ENCODE data around the gene SDC3.
A peak's percentile ranks its signal among the peaks of the same experiment; 100 is the strongest.

SDC3 gene

DNA sequence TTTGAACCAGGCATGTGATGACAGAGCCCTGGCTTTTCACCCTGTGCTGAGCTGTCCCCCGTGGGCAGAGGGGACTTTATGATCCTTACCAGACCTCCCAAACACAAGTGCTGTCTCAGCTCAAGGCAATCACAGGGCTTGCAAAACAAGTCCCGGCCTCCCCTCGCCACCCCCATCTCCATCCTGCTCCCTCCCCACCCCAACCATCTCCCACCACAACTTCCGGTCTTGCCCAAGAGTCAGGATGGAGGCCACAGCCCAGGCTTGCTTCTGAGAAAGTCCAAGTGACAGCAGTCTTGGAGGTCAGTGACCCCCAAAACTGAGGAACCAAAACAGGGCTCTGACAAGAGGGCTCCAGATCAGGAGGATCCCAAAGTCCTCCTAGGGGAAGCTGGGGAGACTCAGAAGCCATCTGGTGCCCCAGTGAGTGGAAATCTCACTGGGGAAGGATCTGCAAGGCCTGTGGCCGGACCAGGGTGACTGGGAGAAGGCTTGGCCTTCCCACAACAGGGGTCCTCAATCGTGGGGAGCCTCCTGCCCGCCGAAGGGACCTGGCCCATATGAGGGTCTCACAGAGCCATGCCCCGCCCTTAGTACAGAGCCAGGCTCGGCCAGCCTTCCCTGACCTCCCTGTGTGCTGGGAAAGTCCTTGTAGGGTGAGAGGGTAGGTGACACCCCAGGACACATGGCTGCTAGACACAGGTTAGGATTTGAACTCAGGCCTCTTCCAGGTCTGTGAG, 4.5 kb upstream of the SDC3 start:
- no peak overlapping the region for H3K27ac ChIP-seq (ENCODE audit: low read length)

DNA sequence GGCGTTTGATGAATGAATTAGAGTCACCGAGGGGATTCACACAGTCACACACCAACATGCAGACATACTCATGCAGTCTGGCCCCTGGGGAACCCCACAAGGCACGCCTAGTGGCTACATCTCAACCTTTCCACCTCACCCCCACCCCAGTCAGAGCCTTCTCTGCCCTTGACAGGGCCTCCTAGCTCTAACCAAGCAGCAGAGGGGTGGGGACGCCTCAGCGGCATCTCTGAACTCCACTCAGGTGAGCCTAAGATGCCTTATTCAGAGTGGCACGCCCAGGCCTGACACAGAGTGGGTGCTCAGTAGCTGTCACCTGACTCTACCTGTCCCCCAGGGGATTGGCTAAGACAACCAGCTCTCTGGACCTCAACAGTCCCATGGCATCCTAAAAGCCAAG, 3.7 kb upstream of the SDC3 start:
- H3K4me3 ChIP-seq (ENCODE audit: low read length in 2 of 2): no peak overlapping the region
- H3K4me1 ChIP-seq (ENCODE audit: control insufficient read depth, insufficient read depth, low read length): peaks cover 19% of the 10 kb centered on the region
- no peak overlapping the region for H3K27ac ChIP-seq (ENCODE audit: low read length)
- no peaks in the 10 kb centered on the region for H3K9me3 ChIP-seq (ENCODE audit: control insufficient read depth in 2 of 2, low read length in 2 of 2)
- no peak overlapping the region for H3K9ac ChIP-seq (ENCODE audit: low read length in 2 of 2)
- no peaks in the 10 kb centered on the region for H3K36me3 ChIP-seq (ENCODE audit: control insufficient read depth in 2 of 2, insufficient read depth in 2 of 2, low read length in 2 of 2)
- no peaks in the 10 kb centered on the region for H3K27me3 ChIP-seq (ENCODE audit: control insufficient read depth in 1 of 2, insufficient read depth in 2 of 2, low read length in 2 of 2)

More for the DNA sequence above, 4.5 kb upstream of the SDC3 start:
- Histone ChIP-seq H3K4me3 (ENCODE audit: low read length in 2 of 2) (no peak overlapping the region), H3K36me3 (ENCODE audit: control insufficient read depth in 2 of 2, insufficient read depth in 2 of 2, low read length in 2 of 2) (no peaks in the 10 kb centered on the region), H3K4me1 (ENCODE audit: control insufficient read depth, insufficient read depth, low read length) (peaks cover 12% of the 10 kb centered on the region), H3K9me3 (ENCODE audit: control insufficient read depth in 2 of 2, low read length in 2 of 2) (no peaks in the 10 kb centered on the region), H3K27me3 (ENCODE audit: control insufficient read depth in 1 of 2, insufficient read depth in 2 of 2, low read length in 2 of 2) (no peaks in the 10 kb centered on the region), H3K9ac (ENCODE audit: low read length in 2 of 2) (no peak overlapping the region)

DNA sequence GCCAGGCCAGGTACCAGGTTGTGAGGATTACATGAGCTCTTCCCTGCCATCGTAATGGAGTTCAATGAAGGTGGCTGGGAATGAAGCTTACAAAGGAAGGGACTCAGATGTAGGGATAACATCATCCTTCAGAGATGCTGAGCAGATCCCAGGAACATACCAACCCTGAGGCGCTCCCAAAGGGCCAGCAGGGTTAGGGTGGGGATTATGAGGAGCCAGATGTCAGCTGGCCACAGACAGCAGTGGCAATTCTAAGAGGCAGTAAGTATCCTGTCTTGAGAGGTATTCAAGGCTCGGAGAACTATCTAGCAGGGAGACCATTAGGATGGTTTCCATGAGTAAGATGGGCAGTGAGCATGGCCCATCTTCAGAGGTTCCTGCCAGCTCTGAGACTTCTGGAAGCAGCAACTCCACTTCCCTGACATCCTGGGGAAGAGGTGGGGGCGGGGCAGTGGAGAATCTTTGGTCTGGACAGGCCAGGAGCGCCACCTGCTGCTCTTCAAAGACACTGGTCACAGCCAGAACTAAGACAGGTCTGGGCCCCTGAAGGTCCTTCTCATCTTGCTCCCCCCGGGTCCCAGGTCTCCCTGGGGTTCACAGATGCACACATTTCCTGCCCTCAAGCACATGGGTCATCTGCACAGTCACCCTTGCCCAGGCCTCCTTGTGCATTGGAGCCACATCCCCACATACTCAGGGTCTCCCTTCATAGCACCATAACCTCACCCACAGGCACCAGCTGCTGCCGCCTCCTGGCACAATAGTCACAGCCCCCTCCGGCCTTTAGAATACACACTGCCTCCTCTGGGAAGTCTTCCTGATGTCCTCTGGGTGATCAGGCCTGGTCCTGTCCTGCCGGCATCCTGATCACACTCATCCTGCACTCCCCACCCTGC, 2.7 kb upstream of the SDC3 start:
- Histone ChIP-seq H3K27me3 (ENCODE audit: control insufficient read depth in 1 of 2, insufficient read depth in 2 of 2, low read length in 2 of 2) (no peaks in the 10 kb centered on the region), H3K4me1 (ENCODE audit: control insufficient read depth, insufficient read depth, low read length) (peaks cover 27% of the 10 kb centered on the region), H3K4me3 (ENCODE audit: low read length in 2 of 2) (no peak overlapping the region), H3K9ac (ENCODE audit: low read length in 2 of 2) (no peak overlapping the region), H3K9me3 (ENCODE audit: control insufficient read depth in 2 of 2, low read length in 2 of 2) (no peaks in the 10 kb centered on the region), H3K27ac (ENCODE audit: low read length) (no peak overlapping the region), H3K36me3 (ENCODE audit: control insufficient read depth in 2 of 2, insufficient read depth in 2 of 2, low read length in 2 of 2) (no peaks in the 10 kb centered on the region)

DNA sequence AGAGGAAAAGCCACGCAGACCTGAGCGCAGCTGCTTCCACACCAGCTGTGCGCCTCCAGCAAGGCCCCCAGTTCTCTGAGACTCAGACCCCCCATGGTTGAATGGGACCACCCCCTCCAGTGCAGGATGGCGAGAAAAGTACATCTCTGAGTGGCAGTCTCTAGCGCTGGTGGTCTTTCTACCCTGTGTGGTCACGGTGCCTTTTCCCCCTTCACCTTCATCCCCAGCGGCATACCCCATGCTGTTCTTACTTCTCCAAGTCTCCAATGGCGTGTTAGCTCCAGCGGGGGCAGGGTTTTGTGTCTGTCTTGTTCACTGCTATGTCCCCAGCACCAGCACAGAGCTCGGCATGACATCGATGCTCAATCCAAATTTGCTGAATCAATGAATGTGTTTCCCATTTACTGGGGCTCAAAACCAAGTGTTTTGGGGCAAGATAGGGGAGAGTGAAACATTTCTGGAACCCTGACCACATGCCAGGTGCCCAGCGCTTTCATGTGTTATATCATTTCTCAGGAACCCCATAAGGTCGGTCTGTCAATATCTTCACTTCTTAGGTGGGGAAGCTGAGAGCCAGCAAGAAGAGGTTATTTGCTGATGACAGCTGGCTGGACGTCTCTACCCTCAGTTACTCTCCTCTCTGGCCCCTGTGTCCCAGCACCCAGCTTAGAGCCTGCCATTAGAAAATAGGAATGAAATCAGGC, 959 bp upstream of the SDC3 start:
- Histone ChIP-seq H3K9ac (ENCODE audit: low read length in 2 of 2) (peak overlapping the region; percentile 50 to 68), H3K4me3 (ENCODE audit: low read length in 2 of 2) (peak overlapping the region; percentile 59 to 71), H3K27me3 (ENCODE audit: control insufficient read depth in 1 of 2, insufficient read depth in 2 of 2, low read length in 2 of 2) (no peaks in the 10 kb centered on the region), H3K4me1 (ENCODE audit: control insufficient read depth, insufficient read depth, low read length) (peaks cover 43% of the 10 kb centered on the region), H3K36me3 (ENCODE audit: control insufficient read depth in 2 of 2, insufficient read depth in 2 of 2, low read length in 2 of 2) (no peaks in the 10 kb centered on the region), H3K27ac (ENCODE audit: low read length) (peak overlapping the region; percentile 74), H3K9me3 (ENCODE audit: control insufficient read depth in 2 of 2, low read length in 2 of 2) (no peaks in the 10 kb centered on the region)

DNA sequence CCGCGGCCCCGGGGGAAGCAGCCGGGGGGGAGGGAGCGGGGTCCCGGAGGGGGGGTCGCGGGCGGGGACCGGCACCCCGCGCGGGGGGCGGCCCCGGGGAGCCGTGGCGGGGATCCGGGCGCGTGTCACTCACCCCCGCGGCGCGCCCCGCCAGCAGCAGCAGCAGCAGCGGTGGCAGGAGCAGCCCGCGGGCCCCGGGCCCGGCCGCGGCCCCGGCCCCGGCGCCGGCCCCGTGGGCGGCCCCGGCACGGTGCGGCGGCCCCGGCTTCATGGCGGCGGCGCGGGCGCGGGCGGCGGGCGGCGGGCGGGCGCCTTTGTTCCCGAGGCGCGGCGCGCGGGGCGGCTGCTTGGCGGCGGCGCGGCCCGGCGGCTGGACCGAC, 252 bp downstream of the SDC3 start:
- Histone ChIP-seq H3K9me3 (ENCODE audit: control insufficient read depth in 2 of 2, low read length in 2 of 2) (no peaks in the 10 kb centered on the region), H3K27ac (ENCODE audit: low read length) (no peak overlapping the region), H3K27me3 (ENCODE audit: control insufficient read depth in 1 of 2, insufficient read depth in 2 of 2, low read length in 2 of 2) (no peaks in the 10 kb centered on the region), H3K4me3 (ENCODE audit: low read length in 2 of 2) (peak overlapping the region in 1 of 2 donors; percentile 86), H3K9ac (ENCODE audit: low read length in 2 of 2) (no peak overlapping the region), H3K36me3 (ENCODE audit: control insufficient read depth in 2 of 2, insufficient read depth in 2 of 2, low read length in 2 of 2) (no peaks in the 10 kb centered on the region), H3K4me1 (ENCODE audit: control insufficient read depth, insufficient read depth, low read length) (peaks cover 53% of the 10 kb centered on the region)

DNA sequence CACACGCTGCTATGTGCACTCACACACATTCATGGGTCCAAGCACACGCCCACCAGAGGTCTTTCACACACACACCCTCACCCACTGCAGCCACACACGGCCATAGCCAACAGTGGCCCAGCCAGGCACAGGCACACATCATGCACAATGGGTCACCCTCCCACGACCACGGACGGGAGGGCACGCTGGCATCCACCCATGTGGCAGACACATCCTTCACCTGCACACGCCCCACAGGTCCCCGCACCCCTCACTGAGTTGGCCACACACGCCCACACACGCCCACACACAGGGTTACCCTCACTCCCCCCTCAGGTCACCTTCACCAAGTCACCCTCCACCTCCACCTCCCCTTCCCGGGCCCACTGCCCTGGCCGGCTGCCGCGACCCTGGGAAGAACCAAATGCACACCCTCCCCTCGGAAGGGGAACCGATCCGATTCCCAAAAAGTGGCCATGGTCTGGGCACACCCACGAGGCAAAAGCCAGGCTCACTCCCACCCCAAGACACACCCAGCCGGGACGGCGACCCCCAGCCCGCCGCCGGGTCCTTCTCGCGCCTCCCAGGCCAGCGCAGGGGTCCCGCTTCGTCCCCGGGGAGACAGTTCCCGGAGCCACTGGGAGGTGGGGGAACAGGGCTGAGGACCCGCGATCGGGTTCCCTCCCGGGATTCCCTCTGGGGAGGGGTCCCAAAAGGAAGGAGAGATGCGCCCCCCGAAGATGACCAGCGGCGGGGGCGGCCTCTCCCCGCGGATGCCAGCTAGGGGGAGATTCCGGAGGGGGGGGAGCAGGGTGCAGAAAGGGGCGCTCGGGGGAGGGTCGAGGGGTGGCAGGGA, 860 bp downstream of the SDC3 start:
- peak overlapping the region; percentile 69 to 86 for H3K4me3 ChIP-seq (ENCODE audit: low read length in 2 of 2)
- H3K36me3 ChIP-seq (ENCODE audit: control insufficient read depth in 2 of 2, insufficient read depth in 2 of 2, low read length in 2 of 2): no peaks in the 10 kb centered on the region
- no peaks in the 10 kb centered on the region for H3K9me3 ChIP-seq (ENCODE audit: control insufficient read depth in 2 of 2, low read length in 2 of 2)
- H3K27ac ChIP-seq (ENCODE audit: low read length): peak overlapping the region; percentile 64
- peaks cover 59% of the 10 kb centered on the region for H3K4me1 ChIP-seq (ENCODE audit: control insufficient read depth, insufficient read depth, low read length)
- H3K27me3 ChIP-seq (ENCODE audit: control insufficient read depth in 1 of 2, insufficient read depth in 2 of 2, low read length in 2 of 2): no peaks in the 10 kb centered on the region
- peak overlapping the region; percentile 77 to 79 for H3K9ac ChIP-seq (ENCODE audit: low read length in 2 of 2)

DNA sequence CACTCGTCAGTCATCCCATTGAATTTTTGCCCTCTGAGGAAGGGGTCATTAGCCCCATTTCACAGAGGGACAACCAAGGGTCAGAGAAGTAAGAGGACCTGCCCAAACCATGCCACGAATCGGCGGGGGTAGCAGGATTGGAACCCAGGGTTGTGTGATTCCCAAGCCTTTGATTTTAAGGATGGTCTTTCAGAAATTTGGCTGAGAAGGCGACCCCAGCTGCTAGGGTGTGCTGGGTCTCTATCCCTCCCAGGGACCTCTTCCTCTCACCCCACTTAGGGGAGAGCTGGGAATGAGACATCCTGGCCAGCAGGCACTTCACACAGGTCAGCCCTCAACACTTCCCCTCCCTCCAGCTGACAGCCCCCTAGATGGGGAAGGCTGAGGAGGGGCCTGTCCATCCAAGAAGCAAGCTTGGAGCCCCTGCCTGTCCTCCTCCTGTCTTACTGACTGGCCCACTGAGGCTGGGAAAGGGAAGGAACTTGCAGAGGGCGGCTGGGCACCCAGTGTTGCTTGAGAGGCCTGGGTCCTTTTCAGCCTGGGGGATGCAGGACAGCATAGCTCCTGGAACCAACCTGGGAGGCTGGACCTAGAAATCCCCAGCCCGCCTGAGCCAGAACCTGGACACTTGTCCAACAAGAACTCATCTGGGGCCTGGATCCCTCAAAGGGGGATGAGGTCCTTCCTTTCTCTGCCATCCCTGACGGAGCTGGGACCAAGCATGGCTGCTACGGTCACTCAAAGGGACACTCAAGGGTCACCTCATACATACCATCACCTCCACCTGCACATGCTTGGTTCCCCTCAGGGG, 1.7 kb downstream of the SDC3 start:
- Histone ChIP-seq H3K4me3 (ENCODE audit: low read length in 2 of 2) (peak overlapping the region; percentile 69 to 86), H3K36me3 (ENCODE audit: control insufficient read depth in 2 of 2, insufficient read depth in 2 of 2, low read length in 2 of 2) (no peaks in the 10 kb centered on the region), H3K27me3 (ENCODE audit: control insufficient read depth in 1 of 2, insufficient read depth in 2 of 2, low read length in 2 of 2) (no peaks in the 10 kb centered on the region), H3K9ac (ENCODE audit: low read length in 2 of 2) (peak overlapping the region; percentile 77 to 79), H3K27ac (ENCODE audit: low read length) (peak overlapping the region; percentile 64), H3K9me3 (ENCODE audit: control insufficient read depth in 2 of 2, low read length in 2 of 2) (no peaks in the 10 kb centered on the region), H3K4me1 (ENCODE audit: control insufficient read depth, insufficient read depth, low read length) (peaks cover 67% of the 10 kb centered on the region)

DNA sequence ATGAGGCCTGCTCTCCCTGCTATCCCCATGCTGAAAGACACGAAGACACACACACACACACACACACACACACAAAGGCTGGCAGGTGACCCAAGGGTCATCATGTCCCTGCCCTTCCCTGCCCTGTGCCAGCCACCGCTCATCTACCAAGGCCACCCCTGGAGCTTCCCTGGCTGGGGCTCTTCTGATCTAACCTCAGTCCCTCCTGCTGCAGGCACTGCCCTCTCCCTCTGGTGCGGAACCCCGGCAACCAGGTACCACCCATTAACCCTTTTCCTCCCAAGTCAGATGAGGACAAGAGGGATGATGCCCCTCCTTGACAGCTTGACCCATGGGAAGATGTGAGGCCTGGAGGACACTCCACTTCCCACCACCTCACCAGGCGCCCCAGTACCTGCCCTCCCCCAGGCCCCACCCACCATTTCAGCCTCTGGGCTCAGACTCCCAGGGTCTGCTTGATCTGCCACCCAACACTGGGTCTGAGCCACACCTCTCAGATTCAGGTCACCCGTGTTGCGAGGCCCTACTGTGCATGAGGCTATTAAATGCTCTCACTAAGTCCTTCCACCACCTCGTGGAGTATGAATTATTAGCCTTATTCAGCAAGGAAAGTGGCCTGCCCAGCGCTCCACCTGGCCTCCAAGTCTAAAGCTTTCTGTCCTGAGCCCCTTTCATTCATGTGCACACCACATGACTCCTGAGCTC, 2.5 kb downstream of the SDC3 start:
- Histone ChIP-seq H3K9ac (ENCODE audit: low read length in 2 of 2) (peak overlapping the region; percentile 21 to 77), H3K9me3 (ENCODE audit: control insufficient read depth in 2 of 2, low read length in 2 of 2) (no peaks in the 10 kb centered on the region), H3K36me3 (ENCODE audit: control insufficient read depth in 2 of 2, insufficient read depth in 2 of 2, low read length in 2 of 2) (no peaks in the 10 kb centered on the region), H3K4me3 (ENCODE audit: low read length in 2 of 2) (peak overlapping the region; percentile 69 to 86), H3K4me1 (ENCODE audit: control insufficient read depth, insufficient read depth, low read length) (peaks cover 72% of the 10 kb centered on the region), H3K27me3 (ENCODE audit: control insufficient read depth in 1 of 2, insufficient read depth in 2 of 2, low read length in 2 of 2) (no peaks in the 10 kb centered on the region), H3K27ac (ENCODE audit: low read length) (peak overlapping the region; percentile 64)

DNA sequence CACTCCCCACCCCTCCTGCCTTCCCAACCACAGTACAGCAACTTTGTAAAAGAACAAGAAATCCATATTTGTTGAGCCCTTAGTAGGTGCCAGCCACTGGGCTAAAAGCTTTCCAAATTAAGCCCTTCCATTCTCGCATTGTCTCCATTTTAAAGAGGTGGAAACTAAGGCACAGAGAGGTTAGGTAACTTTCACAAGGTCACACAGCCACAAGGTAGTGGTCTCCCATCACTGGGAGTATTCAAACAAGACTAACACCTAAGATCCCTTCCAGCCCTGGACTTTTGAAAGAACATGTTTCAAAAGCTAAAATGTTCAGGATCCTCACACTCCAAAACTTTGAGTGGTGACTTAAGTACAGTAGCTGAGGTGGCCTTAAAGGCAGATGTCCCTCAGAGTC, 3.2 kb downstream of the SDC3 start:
- peaks cover 74% of the 10 kb centered on the region for H3K4me1 ChIP-seq (ENCODE audit: control insufficient read depth, insufficient read depth, low read length)
- peak overlapping the region in 1 of 2 donors; percentile 86 for H3K4me3 ChIP-seq (ENCODE audit: low read length in 2 of 2)
- H3K27ac ChIP-seq (ENCODE audit: low read length): peak overlapping the region; percentile 64

More for the DNA sequence above, 3.2 kb downstream of the SDC3 start:
- H3K36me3 ChIP-seq (ENCODE audit: control insufficient read depth in 2 of 2, insufficient read depth in 2 of 2, low read length in 2 of 2): no peaks in the 10 kb centered on the region
- H3K27me3 ChIP-seq (ENCODE audit: control insufficient read depth in 1 of 2, insufficient read depth in 2 of 2, low read length in 2 of 2): no peaks in the 10 kb centered on the region
- H3K9me3 ChIP-seq (ENCODE audit: control insufficient read depth in 2 of 2, low read length in 2 of 2): no peaks in the 10 kb centered on the region
- peak overlapping the region; percentile 1 to 36 for H3K9ac ChIP-seq (ENCODE audit: low read length in 2 of 2)

Data from stomach smooth muscle (tissue), 2 donors.